Lower leg skin (tissue), 4 donors: ENCODE data around the gene PHACTR4. TPM values are rescaled to one million over a fixed set of nuclear protein-coding genes. Genes with fewer than 3 reads are reported as not detected.

Source experiments
- DNase-seq, 2 donors: peaks; one replicate each; pipeline ENCODE4 v3.0.0-alpha.2; 2019; ENCODE audit warnings: low spot score in 2 of 2
- H3K4me3 ChIP-seq: fragments of 200-600 bp; sonication (generic); 2 replicates; pipeline ENCODE4 v1.5.1; 2017; ENCODE audit warnings: mild to moderate bottlenecking, low read depth; ENCODE audit not compliant: poor library complexity, severe bottlenecking
- CTCF ChIP-seq, 3 donors: fragments of 450-650 bp; IDR thresholded peaks; one replicate each; pipeline ENCODE4 v1.5.1; 2016; ENCODE audit warnings: antibody characterized with exemption in 3 of 3, mild to moderate bottlenecking in 3 of 3, moderate library complexity in 2 of 3
- POLR2A ChIP-seq, 2 donors: fragments of 450-650 bp; IDR thresholded peaks; one replicate each; pipeline ENCODE4 v1.6.1; 2016 to 2017; ENCODE audit warnings: antibody characterized with exemption in 2 of 2, mild to moderate bottlenecking in 1 of 2, moderate library complexity in 1 of 2
- WGBS, 2 donors: methylation state at CpG; one replicate each; pipeline ENCODE4 v1.1.5; 2018; 5-methylcytosine and 5-hydroxymethylcytosine counted together
- intact Hi-C: fragments of 100-400 bp; cut with DNase I; formaldehyde crosslinking; loops from one replicate; pipeline ENCODE4 v1.15.0; 2023; ENCODE audit warnings: low total_unique reads
- total RNA-seq, 4 donors: library from RNA; depleted of rRNA; stranded (reverse); fragments of >200 nt; gene quantifications; one replicate each; pipeline ENCODE4 v1.1.0, GENCODE V29; 2016

Gene PHACTR4
- total RNA-seq, 4 donors from 2014 or later = 32.8 to 54.1 (median 51.2) TPM

GRCh38 chr1:28436211-28436769 is 66.8 kb downstream of the PHACTR4 start:
- intact Hi-C loops = no loop called here
- 92 to 94% methylated on average over 2 of the region's 2 CpGs for WGBS, 2 donors
- no peak for DNase-seq
- no peak overlapping the region for H3K4me3 ChIP-seq
- no peak for TF ChIP-seq CTCF (IDR thresholded peaks at IDR 0.05)
- no peak for TF ChIP-seq POLR2A (IDR thresholded peaks at IDR 0.05)

GRCh38 chr1:28437264-28437923 is 67.9 kb downstream of the PHACTR4 start:
- WGBS, 2 donors = 32 to 50% methylated on average over 3 of the region's 3 CpGs
- H3K4me3 ChIP-seq = no peak overlapping the region
- TF ChIP-seq POLR2A (IDR thresholded peaks at IDR 0.05) = no peak
- TF ChIP-seq CTCF (IDR thresholded peaks at IDR 0.05) = no peak
- intact Hi-C loops = no loop called here
- DNase-seq = peak in 1 of 2 donors; percentile 30

GRCh38 chr1:28437924-28438699 is 68.6 kb downstream of the PHACTR4 start:
- no peak for TF ChIP-seq POLR2A (IDR thresholded peaks at IDR 0.05)
- TF ChIP-seq CTCF (IDR thresholded peaks at IDR 0.05) = no peak
- H3K4me3 ChIP-seq = no peak overlapping the region
- intact Hi-C loops = no loop called here
- 23 to 25% methylated on average over 10 of the region's 10 CpGs for WGBS, 2 donors
- DNase-seq = peak; percentile 91 to 93

GRCh38 chr1:28439320-28439719 is 69.8 kb downstream of the PHACTR4 start:
- H3K4me3 ChIP-seq = no peak overlapping the region
- DNase-seq = no peak
- intact Hi-C loops = no loop called here
- no peak for TF ChIP-seq CTCF (IDR thresholded peaks at IDR 0.05)
- no peak for TF ChIP-seq POLR2A (IDR thresholded peaks at IDR 0.05)

- no peak for DNase-seq
- 93% methylated on average over 4 of the region's 4 CpGs for WGBS, 2 donors
- TF ChIP-seq CTCF (IDR thresholded peaks at IDR 0.05) = no peak
- TF ChIP-seq POLR2A (IDR thresholded peaks at IDR 0.05) = no peak
- H3K4me3 ChIP-seq = no peak overlapping the region
- intact Hi-C loops = loop anchor here (10.0 kb wide), 1 partner anchor 943 kb away; no protein-coding TSS in a partner anchor
Observed at GRCh38 chr1:28441674-28442073, 72.1 kb downstream of the PHACTR4 start.
